Prostate gland (tissue), 2 donors: ENCODE data around the gene TBC1D5.

Experiments used
- POLR2A ChIP-seq: fragments of 450-650 bp; IDR thresholded peaks from one replicate; pipeline ENCODE4 v1.6.1; 2016; ENCODE audit warnings: antibody characterized with exemption, mild to moderate bottlenecking
- POLR2AphosphoS5 ChIP-seq: sonication (generic); formaldehyde crosslinking; IDR thresholded peaks from one replicate; pipeline ENCODE4 v1.6.1; 2017; ENCODE audit warnings: antibody characterized with exemption
- TF ChIP-seq, protein P1 (sequence below), 4 experiments: fragments of 200-600 bp in 2 of 4; fragments of 450-650 bp in 2 of 4; sonication (generic) in 2 of 4; IDR thresholded peaks; 1 replicate in 3 of 4; 2 replicates in 1 of 4; pipeline ENCODE4 v1.5.1; 2016 to 2019; ENCODE audit warnings: antibody characterized with exemption in 4 of 4, mild to moderate bottlenecking in 2 of 4, moderate library complexity in 2 of 4

DNA sequence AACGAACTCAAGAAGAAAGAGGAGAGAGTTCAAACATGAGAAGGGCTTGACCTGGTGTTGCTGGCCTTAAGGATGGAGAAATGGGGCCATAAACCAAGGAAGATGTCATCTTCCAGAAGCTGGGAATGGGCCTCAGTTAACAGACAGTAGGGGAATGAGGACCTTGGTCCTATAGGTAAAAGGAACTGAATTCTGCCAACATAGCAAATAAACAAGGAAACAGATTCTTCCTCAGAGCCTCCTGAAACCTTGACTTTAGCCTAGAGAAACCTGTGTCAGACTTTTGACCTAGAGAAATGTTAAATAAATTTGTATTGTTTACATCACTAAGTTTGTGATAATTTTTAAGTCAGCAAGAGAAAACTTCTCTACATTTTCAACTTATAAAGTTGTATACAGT, 520.9 kb downstream of the TBC1D5 start:
- TF ChIP-seq, protein P1, sequence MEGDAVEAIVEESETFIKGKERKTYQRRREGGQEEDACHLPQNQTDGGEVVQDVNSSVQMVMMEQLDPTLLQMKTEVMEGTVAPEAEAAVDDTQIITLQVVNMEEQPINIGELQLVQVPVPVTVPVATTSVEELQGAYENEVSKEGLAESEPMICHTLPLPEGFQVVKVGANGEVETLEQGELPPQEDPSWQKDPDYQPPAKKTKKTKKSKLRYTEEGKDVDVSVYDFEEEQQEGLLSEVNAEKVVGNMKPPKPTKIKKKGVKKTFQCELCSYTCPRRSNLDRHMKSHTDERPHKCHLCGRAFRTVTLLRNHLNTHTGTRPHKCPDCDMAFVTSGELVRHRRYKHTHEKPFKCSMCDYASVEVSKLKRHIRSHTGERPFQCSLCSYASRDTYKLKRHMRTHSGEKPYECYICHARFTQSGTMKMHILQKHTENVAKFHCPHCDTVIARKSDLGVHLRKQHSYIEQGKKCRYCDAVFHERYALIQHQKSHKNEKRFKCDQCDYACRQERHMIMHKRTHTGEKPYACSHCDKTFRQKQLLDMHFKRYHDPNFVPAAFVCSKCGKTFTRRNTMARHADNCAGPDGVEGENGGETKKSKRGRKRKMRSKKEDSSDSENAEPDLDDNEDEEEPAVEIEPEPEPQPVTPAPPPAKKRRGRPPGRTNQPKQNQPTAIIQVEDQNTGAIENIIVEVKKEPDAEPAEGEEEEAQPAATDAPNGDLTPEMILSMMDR (IDR thresholded peaks at IDR 0.05): no peak
- no peak for TF ChIP-seq POLR2A
- no peak for TF ChIP-seq POLR2AphosphoS5
